ENCODE data around the gene SPTA1. TPM values are rescaled to one million over a fixed set of nuclear protein-coding genes. Genes with fewer than 3 reads are reported as not detected.

The SPTA1 gene
- total RNA-seq, 1 donor from 2014 or later = not detected

GRCh38 chr1:158611916-158612315, 74.6 kb downstream of the SPTA1 start:
- Mint-ChIP-seq H3K4me3 (no peak overlapping the region), H3K9me3 (no peaks in the 10 kb centered on the region), H3K27ac (ENCODE audit: unreplicated experiment) (no peak overlapping the region), H3K36me3 (ENCODE audit: low read depth) (no peaks in the 10 kb centered on the region), H3K4me1 (no peaks in the 10 kb centered on the region), H3K27me3 (ENCODE audit: low read depth) (peaks cover 29% of the 10 kb centered on the region)
- no peak for DNase-seq (ENCODE audit: low read depth, low spot score)
- no peak for TF ChIP-seq CTCF (conservative IDR thresholded peaks at IDR 0.05)

- Mint-ChIP-seq H3K27ac (ENCODE audit: unreplicated experiment) (no peak overlapping the region), H3K4me3 (no peak overlapping the region), H3K4me1 (no peaks in the 10 kb centered on the region), H3K36me3 (ENCODE audit: low read depth) (no peaks in the 10 kb centered on the region), H3K9me3 (no peaks in the 10 kb centered on the region), H3K27me3 (ENCODE audit: low read depth) (peaks cover 15% of the 10 kb centered on the region)
- DNase-seq (ENCODE audit: low read depth, low spot score) = no peak
- no peak for TF ChIP-seq CTCF (conservative IDR thresholded peaks at IDR 0.05)
These were observed 79.2 kb downstream of the SPTA1 start for GRCh38 chr1:158607296-158607695.

GRCh38 chr1:158604968-158605367, 81.5 kb downstream of the SPTA1 start, which contains the start of gene OR10Z1:
OR10Z1 (plus strand) TSS chr1:158605268; CDS start chr1:158606439, 1,171 bp downstream.
- Mint-ChIP-seq H3K27me3 (ENCODE audit: low read depth) (peaks cover 21% of the 10 kb centered on the region), H3K4me3 (no peak within 1 kb of the TSS), H3K36me3 (ENCODE audit: low read depth) (no peaks in the 10 kb centered on the region), H3K27ac (ENCODE audit: unreplicated experiment) (no peak within 1 kb of the TSS), H3K9me3 (no peaks in the 10 kb centered on the region), H3K4me1 (no peaks in the 10 kb centered on the region)
- no peak for DNase-seq (ENCODE audit: low read depth, low spot score)
- no peak for TF ChIP-seq CTCF (conservative IDR thresholded peaks at IDR 0.05)

GRCh38 chr1:158600735-158601134, 85.8 kb downstream of the SPTA1 start:
- no peak overlapping the region for H3K4me3 Mint-ChIP-seq
- TF ChIP-seq CTCF (conservative IDR thresholded peaks at IDR 0.05) = no peak
- H3K4me1 Mint-ChIP-seq = no peaks in the 10 kb centered on the region
- no peaks in the 10 kb centered on the region for H3K36me3 Mint-ChIP-seq (ENCODE audit: low read depth)
- H3K27ac Mint-ChIP-seq (ENCODE audit: unreplicated experiment) = no peak overlapping the region
- H3K27me3 Mint-ChIP-seq (ENCODE audit: low read depth) = peaks cover 18% of the 10 kb centered on the region
- DNase-seq (ENCODE audit: low read depth, low spot score) = no peak
- H3K9me3 Mint-ChIP-seq = peaks cover 14% of the 10 kb centered on the region

- no peak overlapping the region for H3K4me3 Mint-ChIP-seq
- H3K4me1 Mint-ChIP-seq = no peaks in the 10 kb centered on the region
- DNase-seq (ENCODE audit: low read depth, low spot score) = no peak
- peaks cover 4% of the 10 kb centered on the region for H3K9me3 Mint-ChIP-seq
- H3K36me3 Mint-ChIP-seq (ENCODE audit: low read depth) = no peaks in the 10 kb centered on the region
- H3K27ac Mint-ChIP-seq (ENCODE audit: unreplicated experiment) = no peak overlapping the region
- H3K27me3 Mint-ChIP-seq (ENCODE audit: low read depth) = peaks cover 10% of the 10 kb centered on the region
- no peak for TF ChIP-seq CTCF (conservative IDR thresholded peaks at IDR 0.05)
These were observed 99.6 kb downstream of the SPTA1 start for GRCh38 chr1:158586942-158587341.

- Mint-ChIP-seq H3K9me3 (peaks cover 4% of the 10 kb centered on the region), H3K27ac (ENCODE audit: unreplicated experiment) (no peak overlapping the region), H3K4me1 (no peaks in the 10 kb centered on the region), H3K4me3 (no peak overlapping the region), H3K27me3 (ENCODE audit: low read depth) (peaks cover 6% of the 10 kb centered on the region), H3K36me3 (ENCODE audit: low read depth) (no peaks in the 10 kb centered on the region)
- no peak for DNase-seq (ENCODE audit: low read depth, low spot score)
- no peak for TF ChIP-seq CTCF (conservative IDR thresholded peaks at IDR 0.05)
These were observed 102.6 kb downstream of the SPTA1 start for GRCh38 chr1:158583962-158584361.
